Activated effector memory CD4-positive, alpha-beta T cell treated with Interleukin-2 at 50 U/mL for 16 hours (primary cell): ENCODE data around the gene TRIM62.
"Not testable (repeated sequence)": the region's sequence is repeated elsewhere in the genome, so short reads cannot be mapped to it uniquely, and the experiment has no call there.

Source experiments
- DNase-seq: peaks from one replicate; pipeline ENCODE4 v3.0.0-alpha.2; 2020

Gene TRIM62

GRCh38 chr1:33131191-33131590 lies 50.7 kb downstream of the TRIM62 start:
- DNase-seq = no peak

DNA sequence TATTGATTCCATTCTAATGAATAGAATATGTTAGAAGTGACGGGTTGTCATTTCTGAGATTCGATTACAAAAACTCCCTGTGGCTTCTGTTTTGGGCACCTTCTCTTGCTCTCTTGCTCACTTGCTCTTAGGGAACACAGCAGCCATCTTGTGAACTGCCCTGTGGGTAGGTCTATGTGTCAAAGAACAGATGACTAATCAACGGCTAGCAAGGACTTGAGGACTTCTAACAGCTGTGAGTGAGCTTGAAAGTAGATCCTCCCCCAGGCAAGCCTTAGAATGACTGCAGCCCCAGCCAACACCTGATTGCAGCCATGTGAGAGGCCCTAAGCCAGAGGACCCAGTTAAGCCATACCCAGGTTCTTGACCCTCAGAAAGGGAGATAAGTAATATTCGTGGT lies 51.5 kb downstream of the TRIM62 start:
- DNase-seq = no peak

- DNase-seq = no peak
These were observed 53.1 kb downstream of the TRIM62 start for GRCh38 chr1:33128781-33129180.

DNA sequence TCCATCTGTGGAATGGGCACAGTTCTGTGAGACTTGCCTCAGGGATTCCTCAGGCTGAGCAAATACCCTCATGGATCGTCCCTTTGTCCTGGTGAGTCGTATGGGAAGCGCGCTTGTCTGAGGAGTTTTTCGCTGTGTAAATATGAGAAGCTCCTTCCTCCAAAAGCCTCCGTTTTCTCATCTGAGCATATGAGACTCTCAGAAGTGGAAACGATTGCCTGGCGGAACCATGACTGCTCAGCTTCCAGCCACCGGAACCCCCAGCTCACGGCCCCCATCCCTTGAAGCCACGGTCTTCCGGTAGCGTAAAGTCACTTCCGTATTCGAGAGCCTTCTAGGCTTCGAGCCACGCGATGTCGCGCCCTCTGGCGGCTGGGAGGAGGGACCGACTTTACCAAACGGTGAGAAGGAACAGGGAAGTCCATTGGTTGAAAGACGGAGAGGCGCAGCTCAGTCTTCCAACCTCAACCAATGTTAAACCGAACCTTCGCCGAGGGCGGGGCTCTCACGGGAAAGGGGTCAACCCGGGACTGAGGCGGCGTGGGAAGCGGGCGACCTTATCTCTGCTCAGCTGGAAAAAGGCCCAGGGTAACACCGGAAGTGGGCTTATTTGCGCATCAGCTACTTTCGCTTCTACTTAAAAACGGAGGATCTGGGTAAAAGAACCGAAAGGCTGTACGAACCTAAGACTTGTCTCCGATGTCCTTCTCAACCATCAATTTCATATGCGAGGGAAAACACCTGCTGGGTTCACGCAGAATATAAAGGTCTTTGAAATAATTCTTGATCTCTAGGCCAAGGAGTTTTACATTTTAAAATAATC lies 54.6 kb downstream of the TRIM62 start:
- DNase-seq = peak; percentile 98

DNA sequence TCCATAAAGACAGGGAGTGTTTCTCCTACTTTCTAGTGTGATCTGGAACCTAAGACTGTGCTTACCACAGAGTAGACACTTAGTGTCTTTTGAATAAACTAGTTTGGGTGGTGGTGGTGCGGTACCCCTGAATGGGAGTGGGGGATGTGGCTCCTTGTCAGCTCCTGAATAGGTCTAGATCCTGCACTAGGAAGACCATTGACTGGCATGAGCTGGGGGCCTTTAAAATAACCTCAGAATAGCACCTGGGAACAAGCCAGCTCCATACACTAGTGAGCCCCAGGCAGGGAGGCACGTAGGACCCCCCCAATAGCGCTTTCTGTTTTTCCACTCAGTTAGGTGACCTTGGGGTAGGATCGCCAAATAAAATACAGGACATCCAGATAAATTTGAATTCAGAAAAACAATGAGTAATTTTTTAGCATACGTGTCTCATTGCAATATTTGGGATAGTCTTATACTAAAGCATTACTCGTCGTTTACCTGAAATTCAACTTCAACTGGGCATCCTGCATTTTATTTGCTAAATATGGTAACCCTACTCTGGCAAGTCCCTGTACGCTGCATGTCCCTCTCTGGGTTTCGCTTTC lies 55.3 kb downstream of the TRIM62 start:
- DNase-seq = no peak

DNA sequence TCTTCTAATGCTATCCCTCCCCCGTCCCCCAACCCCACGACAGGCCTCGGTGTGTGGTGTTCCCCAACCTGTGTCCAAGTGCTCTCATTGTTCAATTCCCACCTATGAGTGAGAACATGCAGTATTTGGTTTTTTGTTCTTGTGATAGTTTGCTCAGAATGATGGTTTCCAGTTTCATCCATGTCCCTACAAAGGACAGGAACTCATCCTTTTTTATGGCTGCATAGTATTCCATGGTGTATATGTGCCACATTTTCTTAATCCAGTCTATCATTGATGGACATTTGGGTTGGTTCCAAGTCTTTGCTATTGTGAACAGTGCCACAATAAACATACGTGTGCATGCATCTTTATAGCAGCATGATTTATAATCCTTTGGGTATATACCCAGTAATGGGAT lies 57.2 kb downstream of the TRIM62 start:
- not testable (repeated sequence) for DNase-seq

GRCh38 chr1:33123266-33123665 lies 58.6 kb downstream of the TRIM62 start:
- DNase-seq = no peak

- DNase-seq = no peak
These were observed 59.2 kb downstream of the TRIM62 start for GRCh38 chr1:33122483-33123178.

GRCh38 chr1:33121728-33122127 lies 60.1 kb downstream of the TRIM62 start:
- DNase-seq = no peak

GRCh38 chr1:33120436-33121231 lies 61.2 kb downstream of the TRIM62 start:
- DNase-seq = no peak

DNA sequence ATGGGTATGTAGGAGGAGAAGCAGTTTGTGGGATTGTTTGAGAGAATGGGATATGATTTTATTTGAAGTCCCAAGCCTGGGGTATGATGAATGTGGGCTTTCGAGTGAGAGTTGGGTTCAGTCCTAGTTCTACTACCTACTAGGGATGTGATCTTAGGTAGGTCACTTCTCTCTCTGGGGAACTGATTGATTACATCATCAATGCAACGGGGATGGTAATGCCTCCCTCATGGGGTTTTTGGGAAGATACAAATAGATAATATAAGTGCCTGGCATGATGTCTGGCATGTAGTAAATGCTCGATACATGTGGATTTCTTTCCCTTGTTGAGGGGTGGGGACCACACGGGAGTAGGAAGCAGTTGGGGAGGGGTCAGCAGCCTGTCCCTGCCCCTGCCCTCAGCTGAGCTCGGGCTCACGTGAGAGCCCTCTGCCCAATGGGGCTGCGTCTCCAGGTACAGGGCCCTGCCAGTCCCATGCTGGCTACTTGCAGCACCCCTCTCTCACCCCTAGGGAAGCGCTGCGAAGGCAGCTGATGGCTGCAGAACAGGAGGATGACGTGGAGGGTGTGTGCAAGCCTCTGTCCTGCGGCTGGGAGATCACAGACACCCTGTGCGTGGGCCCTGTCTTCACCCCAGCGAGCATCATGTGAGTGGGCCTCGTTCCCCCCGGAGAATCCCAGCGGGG lies 62.2 kb downstream of the TRIM62 start:
- no peak for DNase-seq

DNA sequence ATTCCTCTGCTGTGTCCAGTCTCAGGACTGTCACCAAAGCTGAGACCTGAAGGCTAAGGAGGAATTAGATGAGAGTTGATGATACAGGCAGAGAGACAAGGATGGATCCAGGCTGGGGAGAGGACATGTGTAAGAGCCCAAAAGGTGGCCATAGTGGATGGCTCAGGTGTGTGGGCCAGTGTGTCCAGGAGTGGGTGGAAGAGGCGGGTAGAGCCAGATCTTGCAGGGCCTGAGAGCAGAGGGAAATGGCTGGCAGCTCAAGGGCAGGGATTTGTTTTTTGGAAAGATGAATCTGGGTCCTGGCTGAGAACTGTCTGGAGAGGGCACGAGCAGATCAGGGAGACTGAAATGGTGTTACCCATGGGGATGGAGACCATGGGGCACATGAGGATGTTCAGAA lies 62.8 kb downstream of the TRIM62 start:
- no peak for DNase-seq

GRCh38 chr1:33118274-33118673 lies 63.6 kb downstream of the TRIM62 start:
- no peak for DNase-seq

GRCh38 chr1:33117440-33118085 lies 64.3 kb downstream of the TRIM62 start:
- DNase-seq = no peak

GRCh38 chr1:33111965-33112364 lies 69.9 kb downstream of the TRIM62 start:
- DNase-seq = no peak

GRCh38 chr1:33110477-33110876 lies 71.4 kb downstream of the TRIM62 start:
- DNase-seq = no peak

DNA sequence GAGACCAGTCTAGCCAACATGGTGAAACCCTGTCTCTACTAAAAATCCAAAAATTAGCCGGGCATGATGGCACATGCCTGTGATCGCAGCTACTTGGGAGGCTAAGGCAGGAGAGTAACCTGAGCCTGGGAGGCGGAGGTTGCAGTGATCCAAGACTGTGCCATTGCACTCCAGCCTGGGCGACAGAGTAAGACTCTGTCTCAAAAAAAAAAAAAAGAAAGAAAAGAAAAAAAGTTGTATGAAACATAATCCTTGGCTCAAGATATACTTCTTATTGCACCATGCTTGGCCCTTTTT lies 81.8 kb downstream of the TRIM62 start:
- not testable (repeated sequence) for DNase-seq

GRCh38 chr1:33099290-33100118 lies 82.3 kb downstream of the TRIM62 start:
- DNase-seq = peak; percentile 66

DNA sequence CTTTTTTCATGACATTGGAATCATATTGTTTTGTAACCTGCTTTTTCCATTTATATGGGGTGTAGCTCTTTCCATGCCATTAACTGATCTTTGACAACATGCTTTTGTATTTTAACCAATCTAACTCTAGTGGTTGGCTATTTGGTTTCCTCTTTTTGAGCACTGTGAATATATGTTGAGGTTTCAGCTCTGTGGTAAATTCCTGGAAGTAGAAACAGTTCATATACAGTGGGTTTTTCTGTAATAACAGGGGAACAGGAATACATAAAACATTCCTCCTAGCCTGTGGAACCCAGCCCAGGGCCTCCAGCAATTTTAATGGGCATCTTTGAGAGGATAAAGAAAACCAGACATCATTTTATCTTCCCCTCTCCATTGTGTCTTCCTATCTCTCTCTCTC lies 83.5 kb downstream of the TRIM62 start:
- DNase-seq = no peak

GRCh38 chr1:33097762-33098161 lies 84.1 kb downstream of the TRIM62 start:
- DNase-seq = no peak

DNA sequence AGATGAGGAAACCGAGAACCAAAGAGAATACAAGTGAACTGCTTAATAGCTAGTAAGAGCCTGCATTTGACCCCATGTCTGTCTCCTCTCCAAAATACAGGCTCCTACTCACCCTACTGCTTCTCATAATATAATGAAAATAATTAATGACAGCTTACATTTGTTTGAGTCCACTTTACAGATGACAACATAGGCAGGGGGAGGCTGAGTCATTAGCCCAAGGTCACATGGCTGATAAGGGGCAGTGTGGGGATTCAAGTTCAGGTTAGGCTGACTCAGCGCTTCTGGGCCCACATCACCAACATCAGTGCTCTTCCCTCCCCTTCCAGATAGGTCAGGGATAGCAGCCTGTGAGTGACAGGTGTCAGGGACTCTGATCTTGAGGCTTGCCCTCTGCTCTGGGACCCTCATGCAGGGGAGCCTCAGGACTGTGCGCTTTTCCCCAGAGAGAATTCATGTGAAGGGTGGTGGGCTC lies 84.7 kb downstream of the TRIM62 start:
- no peak for DNase-seq
